Activated CD8-positive, alpha-beta memory T cell treated with anti-CD3 and anti-CD28 coated beads, Interleukin-2, amount 10 ng/mL, durations not matched to agents 7 days and 5 days (primary cell): ENCODE results near the gene CNTN2. TPM values are rescaled to one million over a fixed set of nuclear protein-coding genes. Genes with fewer than 3 reads are reported as not detected.
A peak's percentile ranks its signal among the peaks of the same experiment; 100 is the strongest.

Source experiments
- ATAC-seq: fragments of 150-1000 bp; cut with Tn5 transposase; one replicate; pipeline ENCODE4 v1.10.0; 2021; ENCODE audit warnings: moderate library complexity
- CTCF ChIA-PET: fragments of 350-600 bp; sonication (Branson Sonifier 250); formaldehyde crosslinking; loops from one replicate; lab custom pipeline; 2021; ENCODE audit warnings: antibody characterized with exemption; lab: Charles Lee
- DNase-seq: peaks from one replicate; pipeline ENCODE4 v3.0.0-alpha.2; 2020
- H3K27ac Mint-ChIP-seq: one replicate; pipeline ENCODE4 v1.8.0; 2021; ENCODE audit warnings: mild to moderate bottlenecking, mixed read lengths
- H3K27me3 Mint-ChIP-seq: one replicate; pipeline ENCODE4 v1.8.0; 2021; ENCODE audit warnings: mixed read lengths
- H3K36me3 Mint-ChIP-seq: one replicate; pipeline ENCODE4 v1.8.0; 2021; ENCODE audit warnings: mild to moderate bottlenecking, mixed read lengths
- H3K4me1 Mint-ChIP-seq: one replicate; pipeline ENCODE4 v1.8.0; 2021; ENCODE audit warnings: mixed read lengths
- H3K4me3 Mint-ChIP-seq: one replicate; pipeline ENCODE4 v1.8.0; 2021; ENCODE audit warnings: mild to moderate bottlenecking, moderate library complexity, mixed read lengths
- H3K9me3 Mint-ChIP-seq: one replicate; pipeline ENCODE4 v1.8.0; 2022; ENCODE audit warnings: low read depth, mixed read lengths
- total RNA-seq, 2 experiments: library from RNA; stranded (reverse); gene quantifications; one replicate each; pipeline ENCODE4 v1.2.3, GENCODE V29; 2021

The CNTN2 gene
- total RNA-seq, 2 experiments from 2014 or later: not detected

DNA sequence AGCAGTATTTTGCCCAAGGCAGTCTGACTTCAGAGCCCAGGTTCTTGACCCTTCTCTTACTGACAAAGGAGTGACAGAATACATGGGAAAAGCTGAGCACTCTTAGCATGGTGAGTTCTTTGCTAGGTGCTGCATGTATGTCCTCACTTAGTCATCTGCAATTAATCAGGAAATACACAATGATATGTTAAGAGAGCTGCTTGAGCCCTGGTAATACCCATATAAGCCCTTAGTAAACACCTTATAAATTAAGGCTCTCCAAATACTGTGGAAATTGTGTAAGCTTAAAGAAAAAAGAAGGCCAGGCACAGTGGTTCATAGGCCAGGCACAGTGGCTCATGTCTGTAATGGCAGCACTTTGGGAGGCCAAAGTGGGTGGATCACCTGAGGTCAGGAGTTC lies 55.2 kb downstream of the CNTN2 start:
- Mint-ChIP-seq H3K36me3 (peaks cover 44% of the 10 kb centered on the region), H3K9me3 (no peaks in the 10 kb centered on the region), H3K27me3 (no peaks in the 10 kb centered on the region), H3K4me1 (no peaks in the 10 kb centered on the region), H3K27ac (no peak overlapping the region), H3K4me3 (no peak overlapping the region)
- no peak for ATAC-seq
- CTCF ChIA-PET: interaction anchor here (0.8 to 1.6 kb wide), 3 partner anchors 36 to 158 kb away, joined by 4 read pairs; no protein-coding TSS in a partner anchor
- no peak for DNase-seq

DNA sequence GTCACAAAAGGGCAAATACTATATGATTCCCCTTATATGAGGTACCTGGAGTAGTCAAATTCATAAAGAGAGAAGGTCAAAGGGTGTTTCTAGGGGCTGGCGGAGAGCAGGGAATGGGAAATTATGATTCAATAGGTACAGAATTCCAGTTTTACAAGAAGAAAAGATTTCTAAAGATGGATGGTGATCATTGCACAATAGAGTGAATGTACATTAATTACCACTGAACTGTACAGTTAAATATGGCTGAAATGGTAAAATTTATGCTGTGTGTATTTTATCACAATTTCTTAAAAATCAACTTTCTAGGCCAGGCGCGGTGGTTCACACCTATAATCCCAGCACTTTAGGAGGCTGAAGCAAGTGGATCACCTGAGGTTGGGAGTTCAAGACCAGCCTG lies 59.4 kb downstream of the CNTN2 start:
- H3K27ac Mint-ChIP-seq: no peak overlapping the region
- no peak overlapping the region for H3K4me3 Mint-ChIP-seq
- peaks cover 57% of the 10 kb centered on the region for H3K36me3 Mint-ChIP-seq

DNA sequence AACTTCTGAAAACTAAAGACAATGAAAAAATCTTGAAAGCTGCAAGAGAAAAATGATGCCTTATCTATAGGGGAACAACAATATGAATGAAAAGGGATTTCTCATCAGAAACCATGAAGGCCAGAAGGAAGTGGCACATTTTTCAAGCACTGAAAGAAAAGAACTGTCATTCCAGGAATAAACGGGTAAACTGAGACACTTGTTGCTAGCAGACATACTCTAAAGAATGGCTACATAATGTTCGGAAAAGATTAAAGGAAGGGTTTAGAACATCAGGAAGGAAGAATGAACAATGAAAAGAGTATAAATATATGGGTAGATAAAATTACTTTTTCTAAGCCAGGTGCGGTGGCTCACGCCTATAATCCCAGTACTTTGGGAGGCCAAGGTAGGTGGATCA lies 64.3 kb downstream of the CNTN2 start:
- Mint-ChIP-seq H3K9me3 (no peaks in the 10 kb centered on the region), H3K4me1 (peaks cover 11% of the 10 kb centered on the region), H3K4me3 (no peak overlapping the region), H3K27me3 (no peaks in the 10 kb centered on the region), H3K27ac (no peak overlapping the region), H3K36me3 (peaks cover 46% of the 10 kb centered on the region)
- DNase-seq (no peak), ATAC-seq (no peak)
- CTCF ChIA-PET: interaction anchor here (0.7 to 1.5 kb wide), 2 partner anchors 46 to 166 kb away, joined by 3 to 4 read pairs; no protein-coding TSS in a partner anchor

More for the DNA sequence above, 59.4 kb downstream of the CNTN2 start:
- Mint-ChIP-seq H3K9me3 (no peaks in the 10 kb centered on the region), H3K27me3 (no peaks in the 10 kb centered on the region), H3K4me1 (peaks cover 4% of the 10 kb centered on the region)
- DNase-seq: no peak
- CTCF ChIA-PET: no interaction called here
- ATAC-seq: no peak

DNA sequence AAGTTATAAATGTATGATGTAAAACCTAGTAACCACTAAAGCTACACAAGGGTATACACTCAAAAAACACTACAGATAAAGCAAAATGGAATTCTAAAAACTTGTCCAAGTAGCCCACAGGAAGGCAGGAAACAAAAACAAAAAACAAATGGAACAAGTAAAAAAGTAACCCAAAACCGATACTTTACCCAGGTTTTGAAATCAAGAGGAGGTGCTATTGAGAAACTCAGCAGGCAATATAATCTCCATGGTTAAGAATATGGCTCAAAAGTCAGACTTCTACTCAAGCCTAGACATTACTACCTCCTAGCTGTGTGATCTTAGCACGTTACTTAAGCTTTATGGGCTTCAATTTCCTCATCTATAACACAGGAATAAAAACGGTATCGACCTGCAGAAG lies 65.5 kb downstream of the CNTN2 start:
- no peaks in the 10 kb centered on the region for H3K9me3 Mint-ChIP-seq
- CTCF ChIA-PET: interaction anchor here (1.3 to 1.5 kb wide), 2 partner anchors 13 to 47 kb away, joined by 4 to 6 read pairs; partner anchors contain the start of gene RBBP5
- no peaks in the 10 kb centered on the region for H3K27me3 Mint-ChIP-seq

DNA sequence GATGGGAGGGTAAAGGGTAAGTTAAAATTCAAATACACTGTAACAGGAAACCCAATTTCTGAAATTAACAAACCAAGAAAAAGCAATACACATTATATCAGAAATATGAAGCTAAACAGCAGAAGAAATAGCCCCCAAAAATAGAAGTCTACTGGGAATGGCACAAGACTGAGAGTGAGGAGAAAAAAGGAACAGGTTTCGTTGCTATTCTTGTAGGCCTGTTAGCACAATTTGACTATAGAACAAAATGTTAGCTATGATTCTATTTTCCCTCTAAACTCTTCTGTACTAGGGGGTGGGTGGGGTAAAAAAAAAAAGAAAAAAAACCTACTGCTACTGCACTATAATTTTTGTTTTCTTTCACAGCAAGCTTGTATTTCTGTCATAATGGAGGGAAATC lies 66.3 kb downstream of the CNTN2 start:
- no peak for DNase-seq
- H3K36me3 Mint-ChIP-seq: peaks cover 37% of the 10 kb centered on the region
- H3K4me3 Mint-ChIP-seq: no peak overlapping the region
- peaks cover 11% of the 10 kb centered on the region for H3K4me1 Mint-ChIP-seq
- no peaks in the 10 kb centered on the region for H3K27me3 Mint-ChIP-seq
- CTCF ChIA-PET: interaction anchor here (0.7 to 2.4 kb wide), 4 partner anchors 11 to 147 kb away, joined by 3 to 10 read pairs (median 5); partner anchors contain the start of gene RBBP5
- H3K27ac Mint-ChIP-seq: no peak overlapping the region
- no peak for ATAC-seq
- no peaks in the 10 kb centered on the region for H3K9me3 Mint-ChIP-seq

More for the DNA sequence above, 65.5 kb downstream of the CNTN2 start:
- Mint-ChIP-seq H3K27ac (no peak overlapping the region), H3K4me3 (no peak overlapping the region), H3K4me1 (peaks cover 11% of the 10 kb centered on the region), H3K36me3 (peaks cover 43% of the 10 kb centered on the region)
- ATAC-seq (no peak), DNase-seq (no peak)

DNA sequence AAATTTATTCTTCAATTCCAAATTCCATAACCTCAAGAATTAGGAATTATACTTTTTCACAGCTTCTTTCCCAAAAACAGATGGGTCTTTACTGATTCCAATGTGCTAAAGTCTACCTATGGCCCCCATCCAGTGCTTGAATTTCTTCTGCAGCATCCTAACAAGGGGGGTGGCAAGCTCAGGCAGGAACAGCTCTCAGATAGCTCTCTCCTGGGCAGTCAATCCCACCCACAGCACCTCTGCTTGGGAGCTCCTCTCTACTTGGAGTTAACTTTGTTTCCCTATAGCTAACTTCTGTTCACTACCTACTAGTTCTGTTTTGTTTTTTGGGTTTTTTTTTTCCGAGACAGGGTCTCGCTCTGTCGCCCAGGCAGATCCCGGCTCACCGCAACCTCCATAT lies 66.7 kb downstream of the CNTN2 start:
- H3K36me3 Mint-ChIP-seq: peaks cover 36% of the 10 kb centered on the region
- H3K27me3 Mint-ChIP-seq: no peaks in the 10 kb centered on the region
- peaks cover 11% of the 10 kb centered on the region for H3K4me1 Mint-ChIP-seq
- CTCF ChIA-PET: interaction anchor here (0.7 to 2.4 kb wide), 4 partner anchors 11 to 147 kb away, joined by 3 to 10 read pairs (median 5); partner anchors contain the start of gene RBBP5
- ATAC-seq (no peak), DNase-seq (no peak)
- H3K9me3 Mint-ChIP-seq: no peaks in the 10 kb centered on the region
- no peak overlapping the region for H3K27ac Mint-ChIP-seq
- H3K4me3 Mint-ChIP-seq: no peak overlapping the region

DNA sequence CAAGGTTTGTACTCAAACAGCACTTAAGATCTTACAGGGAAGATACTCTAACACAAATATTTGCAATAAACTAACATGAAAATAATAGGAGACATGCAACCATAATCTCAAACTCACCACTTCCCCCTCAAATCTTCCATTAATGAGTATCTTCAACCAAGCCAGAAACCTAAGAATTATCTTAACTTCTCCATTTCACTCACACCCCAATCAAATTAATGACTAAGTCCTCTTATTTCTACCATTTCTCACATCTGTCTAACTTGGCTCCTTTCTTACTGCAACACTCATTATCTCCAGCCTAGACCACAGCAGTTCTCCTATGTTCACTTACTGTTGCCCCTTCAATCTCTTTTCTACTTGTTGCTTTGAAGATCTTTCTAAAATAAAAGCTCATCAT lies 68.3 kb downstream of the CNTN2 start:
- Mint-ChIP-seq H3K9me3 (no peaks in the 10 kb centered on the region), H3K27me3 (no peaks in the 10 kb centered on the region), H3K36me3 (peaks cover 32% of the 10 kb centered on the region), H3K4me3 (no peak overlapping the region), H3K4me1 (peaks cover 18% of the 10 kb centered on the region), H3K27ac (peak overlapping the region; percentile 9)
- CTCF ChIA-PET: interaction anchor here (0.8 to 2.4 kb wide), 2 partner anchors 10 to 145 kb away, joined by 3 to 10 read pairs; partner anchors contain the start of gene RBBP5
- ATAC-seq: no peak
- no peak for DNase-seq

DNA sequence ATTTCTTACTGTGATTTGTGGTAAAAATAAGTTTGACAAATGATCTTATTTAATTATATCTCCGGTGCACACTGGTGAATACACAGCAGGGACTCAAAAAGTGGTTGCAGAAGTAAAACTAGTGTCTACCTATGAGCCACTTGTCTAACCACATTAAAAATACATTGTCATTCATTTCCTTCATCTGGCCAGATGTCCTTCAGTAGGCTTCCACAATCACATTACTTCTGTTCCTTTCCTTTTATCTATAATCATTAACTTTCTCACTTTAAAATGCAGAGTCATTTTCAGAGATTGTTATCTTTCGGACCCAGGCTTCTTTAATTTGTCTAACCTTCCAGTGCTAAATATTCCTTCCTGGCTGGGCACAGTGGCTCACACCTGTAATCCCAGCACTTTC lies 75.7 kb downstream of the CNTN2 start:
- no peak for ATAC-seq
- Mint-ChIP-seq H3K27ac (no peak overlapping the region), H3K27me3 (no peaks in the 10 kb centered on the region), H3K9me3 (no peaks in the 10 kb centered on the region), H3K36me3 (peaks cover 26% of the 10 kb centered on the region), H3K4me1 (peaks cover 51% of the 10 kb centered on the region), H3K4me3 (no peak overlapping the region)
- CTCF ChIA-PET: no interaction called here
- DNase-seq: no peak

DNA sequence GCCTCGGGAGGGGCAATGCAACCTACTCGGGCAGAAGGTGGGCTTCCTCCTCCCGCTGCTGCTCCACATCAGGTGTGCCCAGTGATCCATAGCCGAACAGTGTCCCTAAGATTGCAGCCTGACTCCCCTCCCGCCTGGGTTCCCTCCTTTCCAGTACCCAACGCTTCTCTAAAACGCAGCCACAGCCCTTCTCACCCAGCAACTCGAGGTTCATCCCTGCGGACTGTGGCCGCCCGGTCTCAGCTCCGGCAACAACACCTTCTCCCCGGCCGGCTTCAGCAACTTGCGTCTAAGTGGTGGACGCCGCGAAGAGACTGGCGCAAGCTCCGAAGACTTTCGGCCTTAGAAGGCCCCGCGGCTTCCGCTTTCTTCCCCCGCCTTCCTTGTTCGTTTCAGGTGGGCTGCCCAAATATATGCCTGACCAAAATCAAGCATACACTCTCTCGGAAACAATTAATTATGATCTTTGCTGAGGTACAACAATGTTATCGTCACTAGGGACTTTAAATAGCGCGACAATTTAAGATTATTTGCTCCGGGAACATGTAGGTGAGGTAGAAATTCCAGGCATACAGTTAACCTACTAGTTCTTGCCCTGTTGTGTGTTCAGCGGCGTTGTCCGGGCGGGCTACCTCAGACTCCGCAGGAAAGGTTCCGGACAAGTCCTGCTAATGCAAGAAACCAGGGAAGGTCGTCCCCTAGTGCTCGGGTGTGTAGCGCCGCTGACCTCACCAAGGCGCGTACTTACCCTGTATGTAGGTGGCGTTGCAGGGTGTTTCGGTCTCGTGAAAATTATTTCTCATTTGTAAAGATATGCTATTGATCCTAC lies 78.9 kb downstream of the CNTN2 start, which contains the start of gene RBBP5:
RBBP5 (minus strand) TSS at position 319 of the 829 bp plus-strand sequence; CDS start at position 214, 105 bp downstream.
- H3K27me3 Mint-ChIP-seq: no peaks in the 10 kb centered on the region
- H3K36me3 Mint-ChIP-seq: peaks cover 15% of the 10 kb centered on the region
- DNase-seq: peak; percentile 97
- H3K9me3 Mint-ChIP-seq: no peaks in the 10 kb centered on the region
- H3K4me1 Mint-ChIP-seq: peaks cover 40% of the 10 kb centered on the region
- H3K27ac Mint-ChIP-seq: peak within 1 kb of the TSS; percentile 96
- CTCF ChIA-PET: interaction anchor here (0.6 to 3.7 kb wide), 15 partner anchors 10 to 134 kb away, joined by 3 to 28 read pairs (median 3); partner anchors contain the start of genes TMCC2 and TMEM81
- ATAC-seq: peak; percentile 96
- peak within 1 kb of the TSS; percentile 98 for H3K4me3 Mint-ChIP-seq

DNA sequence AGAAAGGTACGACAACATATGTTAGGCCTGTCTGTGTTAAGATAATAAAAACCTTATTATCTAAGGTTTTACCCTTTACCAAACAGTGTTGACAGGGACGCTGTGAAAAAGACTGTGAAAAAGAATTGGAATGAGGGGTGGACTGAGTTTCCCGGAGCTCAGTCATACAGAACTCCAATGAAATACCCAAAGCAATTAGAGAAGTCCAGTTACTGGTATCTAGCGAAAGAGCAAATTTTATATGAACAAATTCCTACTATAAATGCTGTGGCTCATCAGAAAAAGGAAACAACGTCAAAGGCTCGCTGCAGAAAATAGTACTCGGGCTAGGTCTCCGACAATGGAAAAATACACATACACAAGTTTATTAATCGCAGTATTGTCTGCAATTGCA lies 79.5 kb downstream of the CNTN2 start:
- H3K36me3 Mint-ChIP-seq: peaks cover 14% of the 10 kb centered on the region
- ATAC-seq (no peak), DNase-seq (no peak)
- peaks cover 39% of the 10 kb centered on the region for H3K4me1 Mint-ChIP-seq
- H3K27me3 Mint-ChIP-seq: no peaks in the 10 kb centered on the region
- CTCF ChIA-PET: interaction anchor here (0.8 to 3.7 kb wide), 7 partner anchors 13 to 134 kb away, joined by 3 to 28 read pairs (median 7); partner anchors contain the start of gene TMCC2
- peak overlapping the region; percentile 98 for H3K4me3 Mint-ChIP-seq
- no peaks in the 10 kb centered on the region for H3K9me3 Mint-ChIP-seq
- peak overlapping the region; percentile 96 for H3K27ac Mint-ChIP-seq

DNA sequence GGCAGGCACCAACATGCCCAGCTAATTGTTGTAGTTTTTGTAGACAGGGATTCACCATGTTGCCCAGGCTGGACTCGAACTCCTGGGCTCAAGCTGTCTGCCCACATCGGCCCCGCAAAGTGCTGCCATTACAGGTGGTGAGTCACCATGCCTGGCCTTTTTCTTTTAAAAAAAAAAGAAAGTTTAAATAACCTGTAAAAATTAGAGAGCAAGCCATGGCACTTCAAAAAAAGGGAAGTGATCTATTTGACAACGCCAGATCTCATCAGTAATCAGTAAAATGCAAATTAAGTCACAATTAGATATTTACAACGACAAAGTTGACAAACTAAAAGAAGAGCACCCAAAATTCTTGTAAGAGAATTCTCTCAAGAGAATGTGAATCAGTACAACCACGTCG lies 81.7 kb downstream of the CNTN2 start:
- Mint-ChIP-seq H3K4me1 (peaks cover 26% of the 10 kb centered on the region), H3K27me3 (no peaks in the 10 kb centered on the region), H3K36me3 (peaks cover 4% of the 10 kb centered on the region), H3K27ac (no peak overlapping the region), H3K9me3 (no peaks in the 10 kb centered on the region), H3K4me3 (no peak overlapping the region)
- no peak for DNase-seq
- CTCF ChIA-PET: interaction anchor here (0.7 to 2.5 kb wide), 3 partner anchors 17 to 213 kb away, joined by 4 to 16 read pairs (median 4); no protein-coding TSS in a partner anchor
- no peak for ATAC-seq

DNA sequence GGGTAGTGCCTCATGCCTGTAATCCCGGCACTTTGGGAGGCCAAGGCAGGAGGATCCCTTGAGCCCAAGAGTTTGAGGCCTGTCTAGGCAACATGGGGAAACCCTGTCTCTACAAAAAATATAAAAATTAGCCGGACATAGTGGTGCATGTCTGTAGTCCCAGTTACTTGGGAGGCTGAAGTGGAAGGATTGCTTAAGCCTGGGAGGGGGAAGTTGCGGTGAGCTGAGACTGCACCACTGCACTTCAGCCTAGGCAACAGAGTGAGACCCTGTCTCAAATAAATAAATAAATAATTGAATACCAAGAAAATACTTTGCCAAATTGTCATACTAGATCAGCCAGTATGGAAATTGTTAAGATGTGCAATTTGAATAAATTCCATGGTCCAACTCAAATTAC lies 84.6 kb downstream of the CNTN2 start:
- H3K27me3 Mint-ChIP-seq: no peaks in the 10 kb centered on the region
- no peak for ATAC-seq

More for the DNA sequence above, 84.6 kb downstream of the CNTN2 start:
- H3K27ac Mint-ChIP-seq: no peak overlapping the region
- DNase-seq: no peak
- no peaks in the 10 kb centered on the region for H3K9me3 Mint-ChIP-seq
- H3K4me1 Mint-ChIP-seq: peaks cover 6% of the 10 kb centered on the region
- no peaks in the 10 kb centered on the region for H3K36me3 Mint-ChIP-seq
- CTCF ChIA-PET: no interaction called here
- H3K4me3 Mint-ChIP-seq: no peak overlapping the region
